GM12878 (cell line): ENCODE results near the gene SEC24C. TPM values are rescaled to one million over a fixed set of nuclear protein-coding genes. Genes with fewer than 3 reads are reported as not detected.

Experiments used
- ATF7 ChIP-seq: fragments of 450-650 bp; IDR thresholded peaks from 2 replicates; pipeline ENCODE4 v1.6.1; 2016; ENCODE audit warnings: low read depth, mild to moderate bottlenecking
- BHLHE40 ChIP-seq, 2 experiments: fragments of 450-650 bp in 1 of 2; IDR thresholded peaks; 2 replicates each; pipeline ENCODE4 v1.6.1; 2011 to 2017; ENCODE audit warnings: low read depth in 2 of 2, borderline replicate concordance in 1 of 2, improper control_type of control experiment in 1 of 2, low read length in 1 of 2, mild to moderate bottlenecking in 1 of 2
- CBX5 ChIP-seq: sonication (generic); IDR thresholded peaks from 2 replicates; pipeline ENCODE4 v1.6.1; 2016; ENCODE audit warnings: low read depth, moderate library complexity, mild to moderate bottlenecking, inconsistent platforms
- EP300 ChIP-seq, 2 experiments: fragments of 150-350 bp in 1 of 2; IDR thresholded peaks; 2 replicates each; pipeline ENCODE4 v1.6.1; 2011 to 2012; ENCODE audit warnings: low read depth in 2 of 2, low read length in 2 of 2, borderline replicate concordance in 1 of 2, improper control_type of control experiment in 1 of 2, inconsistent platforms in 1 of 2; ENCODE audit not compliant: control insufficient read depth in 1 of 2
- MLLT1 ChIP-seq: fragments of 450-650 bp; IDR thresholded peaks from 2 replicates; pipeline ENCODE4 v1.6.1; 2016; ENCODE audit warnings: mild to moderate bottlenecking
- PAX5 ChIP-seq: IDR thresholded peaks from 2 replicates; pipeline ENCODE4 v1.6.1; 2011; ENCODE audit warnings: low read depth, low read length, borderline replicate concordance
- PAX8 ChIP-seq: fragments of 450-650 bp; IDR thresholded peaks from 2 replicates; pipeline ENCODE4 v1.6.1; 2017; ENCODE audit warnings: mild to moderate bottlenecking, moderate library complexity
- RELA ChIP-seq: fragments of 450-650 bp; IDR thresholded peaks from 2 replicates; pipeline ENCODE4 v1.8.0; 2014; ENCODE audit warnings: borderline replicate concordance; ENCODE audit not compliant: partially characterized antibody
- SMAD1 ChIP-seq: fragments of 450-650 bp; IDR thresholded peaks from 2 replicates; pipeline ENCODE4 v1.6.1; 2018; ENCODE audit warnings: mild to moderate bottlenecking, low read depth; ENCODE audit not compliant: partially characterized antibody
- ZBTB11 ChIP-seq: fragments of 450-650 bp; formaldehyde crosslinking; IDR thresholded peaks from 2 replicates; pipeline ENCODE4 v1.5.0; 2022; ENCODE audit warnings: mild to moderate bottlenecking, missing genetic modification characterization
- ZNF384 ChIP-seq: IDR thresholded peaks from 2 replicates; pipeline ENCODE4 v1.6.1; 2012; ENCODE audit warnings: low read depth, mild to moderate bottlenecking, low read length, improper control_type of control experiment, borderline replicate concordance
- polyA plus RNA-seq, 11 experiments: library from polyadenylated mRNA; depleted of rRNA in 4 of 11; unstranded in 6 of 11; stranded (reverse) in 5 of 11; fragments of >200 nt; fragmentation: Nextera tagmentation in 4 of 11; fragmentation: Illumina TruSeq in 1 of 11; extraction: Ambion mirVana in 4 of 11; extraction: Trizol in 1 of 11; gene quantifications; 1 replicate in 1 of 11; 2 replicates in 10 of 11; pipeline versions ENCODE4 v1.2.1 to v1.2.3, GENCODE V29; 2011 to 2016; ENCODE audit warnings: inconsistent platforms in 2 of 11, missing spikeins in 2 of 11, low read depth in 1 of 11
- total RNA-seq, 4 experiments: library from RNA; depleted of rRNA in 3 of 4; stranded (reverse); fragments of >200 nt in 3 of 4; fragmentation: Illumina TruSeq in 1 of 4; extraction: Trizol in 1 of 4; gene quantifications; 2 replicates each; pipeline versions ENCODE4 v1.2.1 to v1.2.3, GENCODE V29; 2013 to 2021
- TF ChIP-seq, protein P1 (sequence below): IDR thresholded peaks from 2 replicates; pipeline ENCODE4 v1.6.1; 2011; ENCODE audit warnings: mild to moderate bottlenecking, low read depth, low read length, moderate library complexity; ENCODE audit not compliant: insufficient replicate concordance

SEC24C gene
- total and polyA plus RNA-seq, 10 of the 15 experiments (the other 5 are each of a cell fraction or from before 2014, with no cell fraction given): 12.7 to 117 (median 73.8) TPM

DNA sequence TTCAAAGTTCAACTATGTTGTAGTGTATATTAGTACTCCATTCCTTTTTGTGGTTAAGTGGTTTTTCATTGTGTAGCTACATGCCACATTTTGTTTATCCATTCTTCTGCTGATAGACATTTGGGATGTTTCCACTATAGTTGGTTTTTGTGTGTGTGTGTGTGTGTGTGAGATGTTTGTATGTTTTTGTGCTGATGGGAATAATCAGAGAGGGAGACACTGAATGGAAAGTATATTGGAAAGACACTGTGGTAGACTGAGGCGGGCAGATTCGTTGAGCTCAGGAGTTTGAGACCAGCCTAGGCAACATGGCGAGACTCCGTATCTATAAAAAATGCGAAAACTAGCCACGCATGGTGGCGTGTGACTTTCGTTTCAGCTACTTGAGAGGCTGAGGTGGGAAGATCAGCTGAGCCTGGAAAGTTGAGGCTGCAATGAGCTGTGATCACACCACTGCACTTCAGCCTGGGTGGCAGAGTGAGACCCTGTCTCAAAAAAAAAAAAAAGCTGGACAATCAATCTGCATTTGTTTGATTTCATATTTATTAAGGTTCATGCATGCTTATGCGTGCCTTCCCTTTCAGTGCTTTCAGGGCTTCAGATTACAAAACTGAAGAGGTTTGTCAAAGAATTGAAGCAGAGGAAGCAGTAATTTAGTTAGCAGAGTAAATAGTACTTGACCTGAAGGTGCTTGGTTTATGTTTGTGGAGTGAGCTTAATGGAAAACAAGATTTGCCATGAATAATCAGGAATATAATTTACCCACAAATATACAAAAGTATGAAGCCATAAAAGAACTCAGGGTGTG, 14.7 kb downstream of the SEC24C start (continued):
- TF ChIP-seq BHLHE40 (IDR thresholded peaks at IDR 0.05; ENCODE audit: borderline replicate concordance in 1 of 2, low read depth in 2 of 2, low read length in 1 of 2) (peak in 1 of 2 experiments; percentile 55; a peak in 1 of 4 replicates), EP300 (IDR thresholded peaks at IDR 0.05; ENCODE audit: borderline replicate concordance in 1 of 2, control insufficient read depth in 1 of 2, low read depth in 2 of 2, low read length in 2 of 2) (no peak), ZBTB11 (no peak), ATF7 (no peak), PAX8 (0 out of 2 replicates have a peak, but pooled peaks have one; percentile 29), CBX5 (no peak), MLLT1 (peak; percentile 78), SMAD1 (peak; percentile 50), PAX5 (peak; percentile 75; the same call in 1 of the 2 replicates), ZNF384 (peak; percentile 69), RELA (no peak)
- TF ChIP-seq, protein P1, sequence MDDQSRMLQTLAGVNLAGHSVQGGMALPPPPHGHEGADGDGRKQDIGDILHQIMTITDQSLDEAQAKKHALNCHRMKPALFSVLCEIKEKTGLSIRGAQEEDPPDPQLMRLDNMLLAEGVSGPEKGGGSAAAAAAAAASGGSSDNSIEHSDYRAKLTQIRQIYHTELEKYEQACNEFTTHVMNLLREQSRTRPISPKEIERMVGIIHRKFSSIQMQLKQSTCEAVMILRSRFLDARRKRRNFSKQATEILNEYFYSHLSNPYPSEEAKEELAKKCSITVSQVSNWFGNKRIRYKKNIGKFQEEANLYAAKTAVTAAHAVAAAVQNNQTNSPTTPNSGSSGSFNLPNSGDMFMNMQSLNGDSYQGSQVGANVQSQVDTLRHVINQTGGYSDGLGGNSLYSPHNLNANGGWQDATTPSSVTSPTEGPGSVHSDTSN: no peak
